Smooth muscle cell (in vitro differentiated cells): Measurements from ENCODE around the gene INPP5F. TPM values are rescaled to one million over a fixed set of nuclear protein-coding genes. Genes with fewer than 3 reads are reported as not detected.

Experiments used
- DNase-seq: peaks from one replicate; lab custom pipeline; 2025; ENCODE audit not compliant: unreplicated experiment; lab: John Stamatoyannopoulos, UW
- H2AFZ ChIP-seq: fragments of 200-600 bp; sonication (generic); 2 replicates; pipeline ENCODE4 v1.6.0; 2016; ENCODE audit warnings: antibody characterized with exemption, low read depth, mild to moderate bottlenecking
- H3F3A ChIP-seq: fragments of 200-600 bp; sonication (generic); 2 replicates; pipeline ENCODE4 v1.6.0; 2017; ENCODE audit warnings: antibody characterized with exemption, low read depth
- H3K27ac ChIP-seq: fragments of 200-600 bp; sonication (generic); 2 replicates; pipeline ENCODE4 v1.5.1; 2016; ENCODE audit warnings: low read depth, mild to moderate bottlenecking
- H3K27me3 ChIP-seq: fragments of 200-600 bp; sonication (generic); 2 replicates; pipeline ENCODE4 v1.6.1; 2016; ENCODE audit warnings: low read depth, mild to moderate bottlenecking
- H3K36me3 ChIP-seq: fragments of 200-600 bp; sonication (generic); 2 replicates; pipeline ENCODE4 v1.5.1; 2016; ENCODE audit warnings: low read depth
- H3K4me1 ChIP-seq: fragments of 200-600 bp; sonication (generic); 2 replicates; pipeline ENCODE4 v1.5.1; 2016; ENCODE audit warnings: low read depth
- H3K4me2 ChIP-seq: fragments of 200-600 bp; sonication (generic); 2 replicates; pipeline ENCODE4 v1.6.0; 2016; ENCODE audit warnings: mild to moderate bottlenecking
- H3K4me3 ChIP-seq: fragments of 200-600 bp; sonication (generic); 2 replicates; pipeline ENCODE4 v1.5.1; 2016; ENCODE audit warnings: mild to moderate bottlenecking
- H3K79me2 ChIP-seq: fragments of 200-600 bp; sonication (generic); 2 replicates; pipeline ENCODE4 v1.6.0; 2016; ENCODE audit warnings: low read depth, mild to moderate bottlenecking
- H3K9ac ChIP-seq: fragments of 200-600 bp; sonication (generic); 2 replicates; pipeline ENCODE4 v1.6.0; 2016; ENCODE audit warnings: low read depth
- H3K9me3 ChIP-seq: fragments of 200-600 bp; sonication (generic); replicated peaks from 2 replicates; pipeline ENCODE4 v1.5.1; 2016; ENCODE audit warnings: low read depth
- H4K20me1 ChIP-seq: fragments of 200-600 bp; sonication (generic); 2 replicates; pipeline ENCODE4 v1.6.0; 2016; ENCODE audit warnings: low read depth
- CTCF ChIP-seq: fragments of 200-600 bp; sonication (generic); IDR thresholded peaks from 2 replicates; pipeline ENCODE4 v1.5.1; 2017; ENCODE audit warnings: borderline replicate concordance, mild to moderate bottlenecking, antibody characterized with exemption; ENCODE audit not compliant: insufficient read depth, poor library complexity, severe bottlenecking
- WGBS: methylation state at CpG from one replicate; pipeline ENCODE4 v1.1.7; 2016; ENCODE audit warnings: low lambda C conversion rate; 5-methylcytosine and 5-hydroxymethylcytosine counted together
- polyA plus RNA-seq: library from polyadenylated mRNA; unstranded; fragments of >200 nt; fragmentation: Nextera tagmentation; extraction: Ambion mirVana; gene quantifications from 2 replicates; pipeline ENCODE4 v1.2.1, GENCODE V29; 2016
- total RNA-seq: library from RNA; depleted of rRNA; stranded (reverse); fragments of >200 nt; gene quantifications from 2 replicates; pipeline ENCODE4 v1.2.3, GENCODE V29; 2014

The INPP5F gene
- total and polyA plus RNA-seq, 2 experiments from 2014 or later, result 15.9 to 106 TPM

- Histone ChIP-seq H3K4me2 (peak overlapping the region; percentile 71), H3K4me1 (peaks cover 8% of the 10 kb centered on the region)
Observed at GRCh38 chr10:119742947-119743648, 17.2 kb downstream of the INPP5F start.

GRCh38 chr10:119747940-119748339, 22.1 kb downstream of the INPP5F start:
- DNase-seq, result no peak
- no peak overlapping the region for H3K27ac ChIP-seq
- WGBS, result 98% methylated on average over 12 of the region's 12 CpGs
- H3K9ac ChIP-seq, result no peak overlapping the region
- no peak overlapping the region for H2AFZ ChIP-seq
- TF ChIP-seq CTCF, result no peak
- peaks cover 4% of the 10 kb centered on the region for H3F3A ChIP-seq
- no peaks in the 10 kb centered on the region for H3K36me3 ChIP-seq
- peaks cover 6% of the 10 kb centered on the region for H3K4me1 ChIP-seq
- H3K9me3 ChIP-seq, result no peaks in the 10 kb centered on the region
- H3K79me2 ChIP-seq, result no peaks in the 10 kb centered on the region
- H4K20me1 ChIP-seq, result no peaks in the 10 kb centered on the region
- no peaks in the 10 kb centered on the region for H3K27me3 ChIP-seq
- no peak overlapping the region for H3K4me3 ChIP-seq
- no peak overlapping the region for H3K4me2 ChIP-seq

More at GRCh38 chr10:119742947-119743648, 17.2 kb downstream of the INPP5F start:
- H3K36me3 ChIP-seq, result no peaks in the 10 kb centered on the region
- DNase-seq, result no peak
- H3K4me3 ChIP-seq, result no peak overlapping the region
- H3K79me2 ChIP-seq, result peaks cover 18% of the 10 kb centered on the region
- H3F3A ChIP-seq, result peaks cover 5% of the 10 kb centered on the region
- H3K9me3 ChIP-seq, result no peaks in the 10 kb centered on the region
- WGBS, result 42% methylated on average over 8 of the region's 8 CpGs
- TF ChIP-seq CTCF, result no peak
- no peaks in the 10 kb centered on the region for H3K27me3 ChIP-seq
- peak overlapping the region; percentile 70 for H3K27ac ChIP-seq
- no peak overlapping the region for H2AFZ ChIP-seq
- H3K9ac ChIP-seq, result no peak overlapping the region
- H4K20me1 ChIP-seq, result no peaks in the 10 kb centered on the region

- no peaks in the 10 kb centered on the region for H3K27me3 ChIP-seq
- no peak overlapping the region for H3K4me3 ChIP-seq
- no peaks in the 10 kb centered on the region for H3K36me3 ChIP-seq
- no peak overlapping the region for H2AFZ ChIP-seq
- no peaks in the 10 kb centered on the region for H4K20me1 ChIP-seq
- no peak overlapping the region for H3K27ac ChIP-seq
- no peak for DNase-seq
- no peaks in the 10 kb centered on the region for H3K79me2 ChIP-seq
- H3K9me3 ChIP-seq, result no peaks in the 10 kb centered on the region
- 91% methylated on average over 11 of the region's 12 CpGs for WGBS
- no peak for TF ChIP-seq CTCF
- H3K4me1 ChIP-seq, result no peaks in the 10 kb centered on the region
- no peak overlapping the region for H3K4me2 ChIP-seq
- no peaks in the 10 kb centered on the region for H3F3A ChIP-seq
- H3K9ac ChIP-seq, result no peak overlapping the region
Observed at GRCh38 chr10:119748871-119749270, 23.0 kb downstream of the INPP5F start.

- Histone ChIP-seq H3K27me3 (no peaks in the 10 kb centered on the region), H3F3A (no peaks in the 10 kb centered on the region), H4K20me1 (no peaks in the 10 kb centered on the region), H3K79me2 (no peaks in the 10 kb centered on the region), H3K9ac (no peak overlapping the region), H3K4me3 (no peak overlapping the region), H3K4me2 (no peak overlapping the region), H3K9me3 (no peaks in the 10 kb centered on the region), H3K27ac (no peak overlapping the region), H3K4me1 (no peaks in the 10 kb centered on the region), H2AFZ (no peak overlapping the region), H3K36me3 (no peaks in the 10 kb centered on the region)
- DNase-seq, result no peak
- no peak for TF ChIP-seq CTCF
- 98% methylated on average over 7 of the region's 7 CpGs for WGBS
Observed at GRCh38 chr10:119749455-119749854, 23.6 kb downstream of the INPP5F start.
